Fibroblast of the conjunctiva (primary cell): ENCODE measurements around the gene TF.

ENCODE experiments used
- DNase-seq: peaks from one replicate; pipeline ENCODE4 v3.0.0-alpha.2; 2010; ENCODE audit warnings: low read depth

TF gene

DNA sequence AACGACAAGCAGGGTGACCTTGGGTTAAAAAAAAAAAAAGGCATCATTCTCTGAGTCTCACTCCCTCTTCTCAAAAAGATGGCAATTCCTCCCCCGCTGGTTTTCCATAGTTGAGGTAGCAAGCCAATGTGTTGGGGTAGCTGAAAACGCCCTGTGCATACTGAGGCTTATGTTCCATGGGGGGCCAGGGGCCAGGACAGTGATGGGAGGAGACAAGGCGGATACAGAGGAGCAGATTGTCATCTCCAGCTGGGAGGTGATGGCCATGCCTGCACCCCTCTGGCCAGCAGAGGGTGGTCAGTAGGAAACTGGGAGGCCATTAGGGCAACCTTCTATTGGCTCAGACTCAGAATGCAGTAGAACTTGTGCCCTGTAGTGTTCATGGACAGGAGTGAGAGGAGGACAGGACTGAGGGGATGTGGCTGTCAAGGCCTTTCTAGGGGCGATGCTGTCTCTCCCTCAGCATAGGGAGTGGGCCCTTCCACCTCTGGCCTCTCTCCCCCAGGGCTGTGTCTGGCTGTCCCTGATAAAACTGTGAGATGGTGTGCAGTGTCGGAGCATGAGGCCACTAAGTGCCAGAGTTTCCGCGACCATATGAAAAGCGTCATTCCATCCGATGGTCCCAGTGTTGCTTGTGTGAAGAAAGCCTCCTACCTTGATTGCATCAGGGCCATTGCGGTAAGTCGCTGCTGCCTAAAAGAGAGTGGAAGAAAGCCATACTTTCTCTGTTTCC is 1.9 kb downstream of the TF start:
- DNase-seq, result no peak

DNA sequence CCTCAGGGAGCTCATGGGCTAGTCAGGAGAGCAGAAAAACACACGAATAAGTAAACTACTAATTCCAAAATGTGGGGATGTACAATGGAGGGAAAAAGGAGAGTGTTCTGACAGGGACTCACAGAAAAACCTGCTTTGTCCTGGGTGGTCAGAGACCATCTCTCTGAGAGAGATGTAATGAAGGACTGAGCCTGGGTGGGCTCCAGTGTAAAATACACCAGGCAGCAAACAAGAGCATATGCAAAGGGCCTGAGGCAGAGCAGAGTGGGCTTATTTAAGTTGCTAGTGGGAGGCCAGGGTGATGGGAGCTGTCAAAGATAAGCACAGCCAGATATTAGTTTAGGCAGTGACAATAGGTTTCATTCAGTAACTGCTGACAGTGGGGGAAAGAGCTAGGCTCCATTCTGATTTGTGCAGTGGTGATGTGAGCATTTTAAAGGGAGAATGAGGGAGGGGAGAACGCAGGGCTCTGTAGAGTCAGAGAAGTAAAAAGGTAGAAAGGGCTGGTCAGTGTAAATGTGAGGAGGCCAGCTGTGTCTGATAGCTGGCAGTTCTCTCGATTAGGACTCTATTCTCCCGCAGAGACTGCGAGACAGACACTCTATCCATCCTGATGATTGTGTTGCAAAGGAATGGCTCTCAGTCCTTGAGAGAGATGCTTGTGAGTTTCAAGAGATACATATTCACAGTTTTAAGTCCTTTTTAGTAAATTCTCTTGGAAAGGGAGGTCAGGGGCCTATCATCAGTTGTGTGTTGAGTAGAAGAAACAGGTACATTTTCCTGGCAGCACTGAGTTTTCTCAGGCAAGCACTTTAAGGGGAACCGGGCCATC is 3.5 kb downstream of the TF start:
- DNase-seq, result no peak

DNA sequence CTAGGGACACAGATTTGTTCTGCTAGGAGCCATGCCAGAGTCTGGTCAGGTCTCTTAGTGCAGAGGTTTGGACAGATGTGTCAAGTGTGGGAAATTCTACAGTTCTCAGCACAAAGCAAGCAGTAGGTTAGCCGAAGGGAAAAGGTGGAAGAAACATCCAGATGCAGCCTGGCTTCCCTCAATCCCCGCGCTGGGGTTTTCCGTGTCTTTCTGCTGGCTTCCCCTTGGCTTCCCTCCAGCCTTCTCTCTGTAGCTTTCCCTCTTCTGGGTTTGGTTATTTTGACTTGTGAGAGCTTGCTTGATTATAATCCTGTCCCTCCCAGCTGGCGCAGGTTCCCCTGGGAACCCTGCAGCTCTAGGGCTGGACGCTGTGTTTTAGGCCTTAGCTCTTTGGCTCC is 4.1 kb downstream of the TF start:
- no peak for DNase-seq

DNA sequence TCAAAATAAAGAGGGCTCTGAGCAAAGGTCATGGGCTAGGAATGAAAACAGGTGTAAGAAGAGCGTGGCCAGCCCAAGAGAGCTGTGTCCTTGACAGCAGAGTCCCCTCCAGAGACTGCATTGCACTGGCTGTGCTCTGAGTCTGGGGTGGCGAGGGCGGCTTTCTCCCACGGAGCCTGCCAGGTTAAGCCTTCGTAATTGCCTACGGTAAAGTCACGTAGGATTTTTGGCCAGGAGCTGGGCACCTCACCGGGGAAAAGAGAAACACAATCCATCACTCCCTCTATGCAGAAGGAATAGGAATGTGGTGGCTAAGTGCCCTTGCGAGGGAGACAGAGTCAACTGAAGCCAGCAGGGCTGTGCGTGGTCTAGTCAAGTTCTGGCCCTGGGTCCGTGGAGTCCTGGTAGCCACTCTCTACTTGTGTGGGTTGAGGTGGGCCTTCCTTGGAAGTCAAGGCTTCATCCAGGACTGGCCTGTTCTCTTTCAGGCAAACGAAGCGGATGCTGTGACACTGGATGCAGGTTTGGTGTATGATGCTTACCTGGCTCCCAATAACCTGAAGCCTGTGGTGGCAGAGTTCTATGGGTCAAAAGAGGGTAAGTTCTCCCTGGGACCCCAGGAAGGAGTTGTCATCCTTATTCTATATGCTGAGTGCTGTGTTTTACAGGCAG is 7.0 kb downstream of the TF start:
- DNase-seq, result no peak

DNA sequence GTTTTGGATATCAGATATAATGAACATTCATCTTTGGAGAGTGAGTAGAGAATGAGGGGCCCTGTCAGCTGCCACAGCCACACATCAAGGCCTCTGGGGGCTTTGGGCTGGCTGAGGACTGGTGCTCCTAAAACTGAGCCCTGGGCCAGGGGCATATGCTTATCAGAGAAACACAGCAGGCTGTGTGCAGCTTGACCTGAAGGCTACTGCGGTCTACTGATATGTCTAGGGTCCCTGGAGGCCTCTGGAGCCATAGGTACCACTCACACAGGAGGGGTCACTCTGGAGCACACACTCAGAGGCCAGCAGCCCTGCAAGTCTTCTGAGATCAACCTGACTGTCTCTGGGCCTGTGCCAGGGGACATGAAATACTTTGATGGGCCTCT is 7.6 kb downstream of the TF start:
- no peak for DNase-seq

DNA sequence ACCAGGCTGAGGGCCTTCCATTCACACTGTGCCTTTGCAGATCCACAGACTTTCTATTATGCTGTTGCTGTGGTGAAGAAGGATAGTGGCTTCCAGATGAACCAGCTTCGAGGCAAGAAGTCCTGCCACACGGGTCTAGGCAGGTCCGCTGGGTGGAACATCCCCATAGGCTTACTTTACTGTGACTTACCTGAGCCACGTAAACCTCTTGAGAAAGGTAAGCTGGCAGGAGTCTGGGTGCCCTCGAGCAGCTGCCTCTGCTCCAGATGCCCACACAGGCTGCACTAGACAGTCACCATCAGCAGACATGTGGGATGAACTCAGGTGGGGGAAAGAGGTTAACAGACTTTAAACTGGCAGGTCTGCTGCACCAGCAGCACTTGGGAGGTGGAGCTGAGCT is 8.3 kb downstream of the TF start:
- DNase-seq, result no peak

DNA sequence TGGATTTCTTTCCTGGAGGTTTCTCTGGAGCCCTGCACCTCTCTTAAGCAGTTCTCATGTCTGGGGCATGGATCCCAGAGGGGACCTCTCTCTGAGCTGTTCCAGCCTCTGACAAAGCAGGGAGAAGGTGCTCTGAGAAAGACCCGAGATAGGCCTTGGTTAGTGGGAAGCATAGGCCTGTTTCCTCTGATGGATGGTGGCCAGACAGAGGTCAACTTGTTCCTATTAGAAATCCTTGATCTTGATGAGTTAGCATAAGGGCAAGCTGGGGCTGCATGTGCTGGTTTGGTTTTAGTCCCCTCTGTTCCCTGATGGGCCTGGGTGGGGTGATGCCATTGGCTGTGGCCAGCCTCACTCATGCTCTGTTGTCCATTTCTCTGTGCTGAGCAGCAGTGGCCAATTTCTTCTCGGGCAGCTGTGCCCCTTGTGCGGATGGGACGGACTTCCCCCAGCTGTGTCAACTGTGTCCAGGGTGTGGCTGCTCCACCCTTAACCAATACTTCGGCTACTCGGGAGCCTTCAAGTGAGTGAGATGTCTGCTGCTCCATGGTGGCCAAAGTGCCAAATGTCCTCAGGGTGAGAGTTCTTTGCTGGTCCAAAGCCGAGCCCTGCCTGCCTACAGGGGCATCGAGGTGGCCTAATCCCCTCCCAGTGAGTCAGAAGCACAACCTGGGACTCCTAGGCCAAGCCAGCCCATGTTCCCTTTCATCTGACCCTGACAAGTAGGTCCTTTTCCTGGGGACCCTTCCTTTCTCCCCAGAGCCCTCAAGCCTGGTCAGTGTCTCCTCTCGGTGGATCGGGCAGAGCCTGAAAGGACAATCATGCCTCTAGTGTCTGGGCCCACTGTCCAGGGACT is 9.0 kb downstream of the TF start:
- DNase-seq, result no peak

DNA sequence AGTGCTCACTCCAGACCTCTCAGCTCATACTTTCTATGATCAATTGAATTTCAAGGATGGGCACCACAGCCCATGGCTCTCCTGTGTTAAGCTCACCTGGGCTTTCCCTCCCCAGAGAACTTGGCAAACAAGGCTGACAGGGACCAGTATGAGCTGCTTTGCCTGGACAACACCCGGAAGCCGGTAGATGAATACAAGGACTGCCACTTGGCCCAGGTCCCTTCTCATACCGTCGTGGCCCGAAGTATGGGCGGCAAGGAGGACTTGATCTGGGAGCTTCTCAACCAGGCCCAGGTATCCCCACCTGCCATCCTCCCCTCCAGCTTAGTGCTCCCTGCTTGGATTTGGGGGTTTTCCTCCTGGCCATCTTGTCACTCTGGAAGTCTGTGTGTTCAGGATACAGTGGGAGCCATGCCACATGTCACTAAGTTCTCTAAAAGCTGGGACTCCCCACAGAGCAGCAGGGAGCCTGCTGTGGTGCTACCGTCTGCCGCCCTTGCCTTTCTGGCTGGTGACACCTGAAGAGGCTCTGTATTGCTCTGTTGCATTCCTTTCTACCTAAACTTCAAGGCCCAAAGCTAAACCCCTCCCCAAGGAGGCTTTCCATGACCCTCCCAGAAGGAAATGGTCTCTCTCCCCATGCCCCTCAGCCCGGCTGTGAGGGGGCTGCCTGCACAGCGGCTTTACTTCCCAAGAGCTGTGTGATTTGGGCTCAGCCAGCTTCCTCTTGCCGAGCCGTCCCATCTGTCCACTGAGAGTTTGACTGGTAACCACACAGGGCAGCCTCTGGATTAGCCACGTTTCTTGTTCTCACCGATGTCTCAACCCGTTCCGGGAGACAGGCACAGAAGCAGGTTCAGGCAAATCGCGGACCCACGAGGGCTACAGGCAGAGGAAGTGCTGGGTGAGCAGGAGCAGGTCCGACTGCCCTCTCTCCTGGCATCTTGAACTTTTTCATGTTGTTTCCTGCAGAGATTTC is 10.8 kb downstream of the TF start:
- DNase-seq, result no peak

DNA sequence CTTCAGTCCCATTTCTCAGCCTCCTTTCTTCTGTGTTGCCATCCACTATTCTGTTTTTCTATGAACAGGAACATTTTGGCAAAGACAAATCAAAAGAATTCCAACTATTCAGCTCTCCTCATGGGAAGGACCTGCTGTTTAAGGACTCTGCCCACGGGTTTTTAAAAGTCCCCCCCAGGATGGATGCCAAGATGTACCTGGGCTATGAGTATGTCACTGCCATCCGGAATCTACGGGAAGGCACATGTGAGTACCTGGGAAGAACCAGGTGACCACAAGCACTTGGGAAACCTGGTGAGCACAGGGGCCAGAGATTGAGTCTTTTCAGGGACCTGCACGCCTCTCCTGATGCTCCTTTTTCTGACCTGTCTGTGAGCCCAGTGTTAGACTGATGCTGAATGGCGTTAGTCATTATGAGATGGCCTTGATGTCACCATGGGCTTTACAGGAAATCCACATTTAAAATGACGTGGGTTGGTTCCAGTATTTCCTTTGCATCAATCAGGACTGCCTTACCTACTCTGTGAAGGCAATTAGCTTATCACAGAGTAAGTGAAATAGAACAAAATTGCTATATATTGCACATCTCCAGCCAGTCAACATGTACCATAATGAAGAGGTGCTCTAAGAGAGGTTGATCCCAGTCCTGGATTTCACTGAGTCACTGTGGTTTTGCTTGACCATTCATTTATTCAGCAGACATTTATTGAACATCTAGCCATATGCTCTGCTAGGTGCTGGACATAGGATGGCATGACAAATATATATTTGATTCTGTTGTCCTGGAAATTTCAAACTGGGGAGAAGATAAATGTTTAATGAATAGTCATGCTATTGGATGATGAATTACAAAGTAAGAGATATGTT is 11.7 kb downstream of the TF start:
- DNase-seq, result no peak

DNA sequence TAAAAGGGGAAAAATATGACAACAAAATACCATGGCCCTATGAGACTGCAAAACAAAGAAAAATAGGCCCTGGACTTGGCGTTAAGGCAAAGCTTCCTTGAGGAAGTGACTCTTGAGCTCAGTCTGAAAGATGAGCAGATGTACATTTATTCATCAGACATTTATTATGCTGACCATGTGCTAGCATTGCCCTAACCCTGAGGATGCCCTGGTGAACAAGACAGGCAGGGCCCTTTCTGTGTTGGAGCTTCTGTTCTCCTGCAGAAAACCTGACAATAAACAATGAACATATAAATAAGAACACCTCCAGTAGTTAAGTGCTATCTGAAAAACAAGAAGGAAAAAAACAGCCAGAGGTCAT is 12.4 kb downstream of the TF start:
- no peak for DNase-seq

DNA sequence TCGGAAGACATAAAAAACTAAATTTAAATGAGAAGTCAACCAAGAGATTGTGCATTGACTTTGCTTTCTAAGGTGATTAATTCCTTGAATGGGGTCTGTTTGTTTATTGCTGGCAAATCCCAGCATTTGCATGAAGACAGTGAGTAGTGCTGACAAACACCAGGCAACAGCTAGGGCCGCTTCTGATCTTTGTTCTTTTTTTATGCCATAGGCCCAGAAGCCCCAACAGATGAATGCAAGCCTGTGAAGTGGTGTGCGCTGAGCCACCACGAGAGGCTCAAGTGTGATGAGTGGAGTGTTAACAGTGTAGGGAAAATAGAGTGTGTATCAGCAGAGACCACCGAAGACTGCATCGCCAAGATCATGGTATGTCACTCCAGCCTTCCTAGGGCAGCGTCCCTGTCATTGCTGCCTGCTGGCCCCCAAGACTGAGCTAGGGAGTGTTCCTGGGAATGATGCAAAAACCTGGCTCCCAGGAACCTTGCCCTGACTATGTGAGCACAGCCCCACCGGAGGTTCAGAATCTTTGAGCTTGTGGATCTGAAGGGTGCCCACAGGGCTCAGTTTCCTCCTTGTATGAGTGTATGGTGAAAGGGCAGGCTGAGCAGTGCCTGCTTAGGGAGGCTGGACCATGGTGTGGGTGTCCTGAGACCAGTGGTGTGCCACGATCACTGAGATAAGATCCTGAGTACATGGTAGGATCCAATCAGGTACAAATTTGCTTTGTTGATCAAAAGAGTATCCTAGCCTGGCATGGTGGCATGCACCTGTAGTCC is 13.0 kb downstream of the TF start:
- no peak for DNase-seq

DNA sequence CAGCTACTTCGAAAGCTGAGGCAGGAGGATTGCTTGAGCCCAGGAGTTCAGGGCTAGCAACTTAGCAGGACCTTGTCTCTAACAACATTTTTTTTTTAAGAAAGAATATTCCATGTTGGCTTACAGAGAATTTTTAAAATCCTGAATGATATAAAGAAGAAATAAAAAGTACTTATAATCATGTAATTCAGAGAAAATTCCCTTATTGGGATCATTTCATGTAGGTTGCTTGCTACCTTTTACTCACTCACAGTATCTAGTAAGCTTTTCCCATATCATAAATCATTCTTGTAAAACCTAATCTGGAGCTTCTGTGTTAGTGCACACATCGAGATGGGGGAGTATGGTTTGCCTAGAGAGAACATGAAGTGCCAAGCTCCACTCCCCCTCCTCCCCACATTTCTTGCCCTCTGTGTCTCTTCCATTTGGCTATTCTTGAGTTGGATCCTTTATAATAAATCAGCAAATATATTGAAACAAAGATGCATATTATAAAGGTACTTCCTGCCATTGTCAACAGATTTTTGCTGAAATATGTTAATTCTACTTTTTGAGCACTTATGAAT is 13.6 kb downstream of the TF start:
- no peak for DNase-seq

DNA sequence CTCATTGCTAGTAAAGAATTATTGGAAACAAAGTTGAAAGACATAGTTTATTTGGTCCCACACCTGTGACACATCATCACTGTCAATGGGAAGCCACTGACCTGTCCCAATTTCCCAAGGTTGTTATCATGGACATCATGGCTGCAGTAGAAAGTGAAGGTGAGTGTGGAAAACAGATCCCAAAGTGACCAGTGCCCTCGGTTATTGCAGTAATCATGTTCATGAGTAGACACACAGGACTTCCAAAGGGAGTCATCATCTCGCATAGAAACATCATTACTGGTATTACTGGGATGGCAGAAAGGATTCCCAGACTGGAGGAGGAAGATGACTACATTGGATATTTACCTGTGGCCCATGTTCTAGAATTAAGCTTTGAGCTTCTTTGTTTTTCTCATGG is 14.7 kb downstream of the TF start:
- no peak for DNase-seq

DNA sequence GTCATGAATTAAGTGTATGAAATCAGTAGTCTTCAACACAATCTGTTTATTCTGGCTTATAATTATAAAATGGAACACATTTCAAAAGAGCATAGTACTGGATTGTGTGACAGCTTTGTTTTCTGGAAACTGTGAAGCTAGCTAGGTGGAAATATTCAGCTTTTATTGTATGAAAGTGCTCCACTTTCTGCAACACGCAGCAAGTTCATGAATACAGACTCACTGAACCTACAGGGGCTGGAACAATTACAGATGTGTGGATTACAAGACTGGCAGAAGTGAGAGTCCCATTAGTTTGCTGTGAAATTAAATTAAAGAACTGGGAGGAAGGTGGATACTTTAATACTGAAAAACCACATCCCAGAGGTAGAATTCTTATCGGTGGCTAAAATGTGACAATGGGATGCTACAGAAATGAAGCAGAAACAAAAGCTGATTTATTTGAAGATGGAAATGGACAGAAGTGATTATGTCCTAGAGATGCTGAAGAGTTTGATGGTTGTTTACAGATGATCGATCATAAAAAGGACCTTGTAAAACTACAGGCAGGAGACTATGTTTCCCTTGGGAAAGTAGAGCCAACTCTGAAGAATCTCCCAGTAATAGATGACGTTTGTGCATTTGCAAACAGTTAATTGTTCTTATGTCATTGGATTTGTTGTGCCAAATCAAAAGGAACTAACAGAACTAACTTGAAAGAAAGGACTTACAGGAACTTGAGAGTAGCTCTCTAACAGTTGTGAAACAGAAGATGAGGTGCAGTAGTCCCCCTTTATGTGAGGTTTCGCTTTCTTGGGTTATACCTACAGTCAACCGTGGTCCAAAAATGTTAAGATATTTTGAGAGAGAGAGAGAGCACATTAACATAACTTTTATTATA is 15.7 kb downstream of the TF start:
- no peak for DNase-seq

DNA sequence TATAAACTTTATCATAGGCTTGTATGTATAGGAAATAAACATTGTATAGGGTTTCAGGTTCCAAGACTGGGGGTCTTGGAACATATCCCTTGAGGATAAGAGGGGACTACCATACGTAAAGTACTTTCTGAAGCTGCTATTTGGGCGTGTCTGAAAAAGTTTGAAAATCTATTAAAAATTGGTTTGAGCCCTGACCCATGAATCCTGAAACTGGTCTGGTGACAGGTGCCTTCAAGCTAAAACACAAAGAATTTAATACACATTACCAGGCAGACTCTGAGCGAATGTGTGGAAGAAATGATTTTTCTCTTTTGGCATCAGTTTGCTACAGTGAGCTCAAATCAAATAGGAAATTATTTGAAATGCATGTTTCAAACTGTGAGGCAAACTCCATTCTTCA is 16.3 kb downstream of the TF start:
- DNase-seq, result no peak

DNA sequence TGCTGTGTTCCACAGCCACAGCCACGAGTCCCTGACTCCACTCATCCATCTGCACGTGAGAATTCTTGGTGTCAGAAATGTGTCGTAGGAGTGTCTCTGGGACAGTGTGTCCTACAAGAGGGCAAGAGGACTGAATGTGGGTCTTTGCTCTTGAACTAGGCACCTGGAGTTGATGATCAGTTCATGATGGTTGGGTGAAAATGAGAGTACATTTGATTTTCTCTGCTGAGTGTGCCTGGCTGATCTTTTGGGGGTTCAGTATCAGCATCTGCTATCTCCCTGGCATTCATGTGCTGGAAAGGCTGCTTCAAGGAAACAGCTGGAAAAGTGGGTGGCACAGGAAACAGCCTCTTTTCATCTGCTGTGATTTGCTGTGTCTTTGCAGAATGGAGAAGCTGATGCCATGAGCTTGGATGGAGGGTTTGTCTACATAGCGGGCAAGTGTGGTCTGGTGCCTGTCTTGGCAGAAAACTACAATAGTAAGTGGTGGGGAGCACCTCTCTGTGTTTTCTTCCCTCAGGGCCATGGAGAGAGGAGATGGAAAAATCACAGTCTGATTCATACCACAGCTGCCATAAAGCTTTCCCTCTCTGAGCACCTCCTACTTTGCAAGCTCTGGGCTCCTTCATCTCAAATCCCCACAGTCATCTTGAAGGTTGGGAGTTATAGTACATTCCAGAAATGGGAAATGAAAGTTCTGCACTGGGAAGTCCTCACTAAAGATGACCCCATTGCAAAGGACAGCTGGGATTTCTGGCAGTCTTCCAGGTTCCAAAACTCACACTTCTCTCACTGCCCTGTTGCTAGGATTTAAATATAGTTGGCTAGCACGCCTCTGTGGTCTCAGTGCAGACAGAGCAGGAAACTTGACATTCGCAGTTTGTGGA is 17.8 kb downstream of the TF start:
- DNase-seq, result no peak

DNA sequence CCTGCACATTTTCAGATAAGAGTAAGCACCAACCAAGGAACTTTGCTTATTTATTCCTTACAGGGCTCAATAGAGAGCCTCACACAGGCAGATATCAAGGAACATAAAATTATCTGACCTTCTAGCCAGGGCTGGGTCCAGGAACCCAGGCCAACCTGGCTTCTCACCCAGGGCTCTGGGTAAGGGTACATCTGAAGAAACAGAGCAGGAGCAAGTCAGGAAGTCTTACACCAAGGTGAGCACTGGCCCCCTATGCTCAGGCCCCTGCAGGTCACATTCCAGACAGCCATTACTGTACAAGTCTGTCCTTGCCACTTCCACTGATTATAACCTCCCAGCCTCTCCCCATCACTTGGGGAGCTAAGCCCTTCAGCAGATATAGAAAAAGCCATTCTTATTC is 19.1 kb downstream of the TF start:
- DNase-seq, result no peak
